Measurements from ENCODE around the gene PSMG4.

Gene PSMG4

GRCh38 chr6:3258720-3259490 lies at the start of gene PSMG4:
PSMG4 (plus strand) TSS chr6:3258947; CDS start chr6:3259023, 76 bp downstream.
- DNase-seq = peak; percentile 39

DNA sequence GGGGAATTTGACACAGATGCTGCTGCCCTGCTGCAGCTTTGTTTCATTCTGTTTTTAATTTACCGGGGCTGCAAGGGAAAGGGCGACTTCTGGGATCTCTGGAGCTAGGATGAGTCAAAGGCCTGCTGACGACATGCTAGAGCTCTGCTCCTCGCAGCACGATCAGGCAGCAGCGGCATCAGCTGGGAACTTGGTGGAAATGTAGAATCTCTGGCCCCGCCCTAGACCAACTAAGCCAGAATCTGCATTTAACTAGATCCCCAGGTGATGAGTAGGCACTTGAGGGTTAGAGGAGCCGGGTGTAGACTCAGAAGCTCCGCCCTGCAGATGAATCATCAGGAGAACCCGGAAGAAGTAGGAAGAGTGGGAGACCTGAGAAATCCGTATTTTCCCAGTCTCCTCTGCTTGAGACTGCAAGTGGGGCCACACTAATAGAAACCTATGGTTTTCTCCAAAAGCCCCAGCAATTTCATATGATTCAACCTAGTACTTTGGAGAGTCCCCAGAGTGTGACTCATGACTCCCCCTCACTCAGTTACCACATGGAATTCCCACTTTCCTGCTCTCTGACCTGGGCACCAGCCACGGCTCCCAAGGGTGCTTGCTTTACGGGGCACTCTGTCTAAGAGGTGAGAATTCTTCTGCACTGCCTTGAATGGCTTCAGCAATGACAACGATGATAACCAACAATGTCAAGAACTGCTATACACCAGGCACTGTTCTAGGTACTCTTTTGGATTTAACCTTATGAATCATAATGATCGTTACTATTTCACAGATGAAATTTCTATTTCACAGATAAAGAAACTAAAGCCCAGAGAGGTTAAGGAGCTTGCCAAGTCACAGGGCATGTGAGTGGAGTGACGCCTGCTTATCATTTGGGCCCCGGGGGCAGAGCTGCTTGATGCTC lies 49.4 kb upstream of the PSMG4 start:
- DNase-seq = peak; percentile 72

GRCh38 chr6:3210024-3210610 lies 48.6 kb upstream of the PSMG4 start:
- no peak for DNase-seq

DNA sequence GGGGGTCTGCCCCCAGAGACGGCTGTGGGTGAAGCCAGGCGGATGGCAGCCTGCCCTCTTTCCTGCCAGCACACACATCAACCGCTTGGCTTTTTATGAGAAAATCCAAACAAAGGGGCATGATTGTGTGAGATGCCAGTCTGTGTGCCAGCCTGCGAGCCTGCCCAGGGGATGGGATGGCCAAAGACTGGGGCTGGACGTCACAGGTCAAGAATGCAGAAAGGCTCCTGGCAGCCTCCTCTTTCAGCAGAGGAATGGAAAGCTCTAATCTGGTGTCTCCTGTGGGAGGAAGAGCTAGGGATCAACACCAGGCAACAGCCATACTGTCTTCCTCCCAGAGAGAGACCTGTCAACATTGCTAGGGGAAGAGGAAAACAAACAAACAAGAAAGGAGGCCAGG lies 47.1 kb upstream of the PSMG4 start:
- no peak for DNase-seq

- DNase-seq = no peak
These were observed 46.5 kb upstream of the PSMG4 start for GRCh38 chr6:3212261-3212660.

GRCh38 chr6:3213334-3213695 lies 45.4 kb upstream of the PSMG4 start:
- DNase-seq = no peak

- no peak for DNase-seq
These were observed 43.8 kb upstream of the PSMG4 start for GRCh38 chr6:3214898-3215297.

GRCh38 chr6:3217286-3217685 lies 41.5 kb upstream of the PSMG4 start:
- DNase-seq = no peak

GRCh38 chr6:3218266-3218665 lies 40.5 kb upstream of the PSMG4 start:
- no peak for DNase-seq

- DNase-seq = no peak
These were observed 38.4 kb upstream of the PSMG4 start for GRCh38 chr6:3220366-3220765.

GRCh38 chr6:3221578-3221977 lies 37.2 kb upstream of the PSMG4 start:
- no peak for DNase-seq

GRCh38 chr6:3222506-3223038 lies 36.2 kb upstream of the PSMG4 start:
- peak; percentile 60 for DNase-seq

DNA sequence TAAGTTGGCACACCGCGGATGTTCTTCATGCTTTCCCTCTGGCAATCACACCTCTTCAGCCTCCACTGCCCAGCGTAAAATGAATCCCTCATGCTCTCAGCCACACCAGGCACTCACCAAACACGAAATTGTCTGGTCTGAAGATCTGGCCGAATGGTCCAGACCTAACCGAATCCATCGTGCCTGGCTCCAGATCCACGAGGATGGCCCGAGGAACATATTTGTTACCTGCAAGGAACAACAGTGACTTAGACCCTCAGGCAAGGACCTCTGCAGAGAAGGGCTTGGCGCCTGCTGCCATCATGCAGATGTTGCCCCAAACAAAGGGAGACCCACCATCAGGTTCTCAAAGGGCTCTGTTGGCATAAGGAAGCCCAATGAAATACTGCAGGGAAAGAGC lies 32.7 kb upstream of the PSMG4 start:
- DNase-seq = peak; percentile 3

GRCh38 chr6:3226481-3227362 lies 32.0 kb upstream of the PSMG4 start:
- no peak for DNase-seq

DNA sequence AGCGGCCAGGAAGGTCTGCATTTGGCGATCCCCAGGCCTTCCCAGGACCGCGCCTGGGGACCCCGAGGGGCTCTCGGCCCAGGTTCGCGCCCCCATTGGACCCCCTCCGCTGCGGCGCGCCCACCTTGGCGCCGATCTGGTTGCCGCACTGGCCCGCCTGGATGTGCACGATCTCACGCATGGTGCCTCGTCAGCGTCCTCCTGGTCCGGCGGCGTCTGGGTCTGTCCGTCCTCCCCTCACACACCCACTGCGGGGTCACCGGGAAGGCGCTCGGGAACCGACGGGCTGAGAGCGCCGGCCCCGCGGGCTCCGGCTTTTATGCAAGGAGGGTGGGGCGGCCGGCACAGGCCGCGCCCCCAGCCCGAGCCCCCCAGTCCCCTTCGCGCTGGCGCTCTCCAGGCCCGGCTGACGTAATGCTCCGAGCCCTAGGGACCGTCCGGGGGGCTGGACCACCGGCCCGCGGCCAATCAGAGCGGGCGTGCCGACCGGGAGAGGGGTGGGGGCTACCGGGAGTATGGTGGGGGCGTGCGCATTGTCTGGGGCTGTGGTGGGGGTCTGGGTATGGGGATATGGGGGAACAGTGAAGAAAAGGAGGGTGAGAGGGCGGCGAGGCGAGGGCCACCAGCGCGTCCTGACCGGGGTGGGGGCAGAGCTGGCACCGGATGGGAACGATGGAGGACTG lies 31.2 kb upstream of the PSMG4 start, which contains the start of gene TUBB2B:
TUBB2B (minus strand) TSS at position 291 of the 683 bp plus-strand sequence; CDS start at position 181, 110 bp downstream.
- DNase-seq = peak; percentile 50

DNA sequence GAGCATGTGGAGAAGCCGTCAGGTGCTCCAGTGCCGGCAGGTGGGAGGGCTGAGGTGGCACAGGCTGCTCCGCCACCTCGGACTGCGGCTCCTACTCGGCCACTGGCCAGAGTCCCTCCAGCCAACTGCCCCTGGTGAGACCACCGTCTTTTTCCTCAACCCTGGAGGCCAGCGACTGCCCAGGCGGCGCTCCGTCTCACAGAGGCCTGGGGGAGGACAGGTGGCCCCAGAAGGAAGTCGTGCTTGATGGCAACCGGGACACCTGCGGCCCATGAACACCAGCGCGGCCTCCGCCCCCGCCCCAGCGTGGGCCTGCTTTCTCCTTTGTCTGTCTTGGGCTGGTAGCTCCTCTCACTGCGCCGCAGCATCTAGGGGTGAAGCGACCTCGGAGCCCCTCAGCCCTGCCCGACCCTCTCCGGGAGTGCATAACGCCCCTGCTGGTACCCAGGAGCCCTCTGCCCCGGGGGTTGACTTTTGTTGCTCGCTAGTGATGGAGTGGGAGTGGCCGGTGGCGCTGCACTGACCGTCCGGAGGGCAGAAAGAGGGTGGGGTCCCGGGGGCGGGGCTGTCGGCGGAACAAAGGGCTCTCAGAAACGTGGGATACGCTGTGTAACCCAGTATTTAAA lies 30.6 kb upstream of the PSMG4 start:
- peak; percentile 64 for DNase-seq

DNA sequence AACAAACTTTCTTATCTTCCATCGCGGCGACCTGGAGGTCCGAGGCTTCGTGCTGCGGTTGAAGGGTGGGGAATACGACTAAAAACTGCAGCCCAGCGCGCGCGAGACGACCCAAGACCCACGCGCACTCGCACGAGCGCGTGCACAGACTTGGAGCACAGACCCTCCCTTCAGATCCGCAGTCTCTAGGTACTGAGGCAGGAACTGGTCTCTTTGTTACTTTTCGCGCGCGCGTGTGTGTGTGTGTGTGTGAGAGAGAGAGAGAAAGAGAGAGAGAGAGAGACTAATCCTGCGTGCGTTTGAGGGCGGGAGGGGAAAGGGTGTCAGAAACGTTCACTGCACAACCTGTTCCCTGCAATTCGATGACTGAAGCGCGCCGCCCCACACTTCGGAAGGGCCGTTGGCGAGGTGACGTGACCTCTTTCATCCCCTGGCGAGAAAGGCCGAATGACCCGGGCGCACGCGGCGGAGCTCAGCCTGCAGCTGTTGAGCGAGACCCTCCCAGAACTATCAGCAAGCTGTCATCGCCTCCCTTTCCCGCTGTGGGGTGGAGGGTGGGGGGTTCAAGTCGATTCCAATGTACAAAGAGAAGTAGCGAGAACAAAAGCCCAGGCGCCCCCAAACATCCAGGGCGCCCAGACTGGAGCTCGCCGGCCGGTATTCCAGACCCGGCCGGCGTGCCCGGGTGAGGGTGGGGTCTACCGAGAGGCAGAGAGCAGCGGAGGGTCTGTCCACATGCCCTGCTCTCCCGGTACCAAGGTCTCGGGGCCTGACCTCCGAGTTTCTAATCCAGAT lies 29.8 kb upstream of the PSMG4 start:
- no peak for DNase-seq

- DNase-seq = peak; percentile 59
These were observed 29.1 kb upstream of the PSMG4 start for GRCh38 chr6:3229566-3230178.

GRCh38 chr6:3230256-3230882 lies 28.4 kb upstream of the PSMG4 start:
- peak; percentile 22 for DNase-seq
